ENCODE measurements around the gene NLN. TPM values are rescaled to one million over a fixed set of nuclear protein-coding genes. Genes with fewer than 3 reads are reported as not detected.

The NLN gene
- total RNA-seq, 6 donors from 2014 or later, result 4.2 to 20.8 (median 13.1) TPM

DNA sequence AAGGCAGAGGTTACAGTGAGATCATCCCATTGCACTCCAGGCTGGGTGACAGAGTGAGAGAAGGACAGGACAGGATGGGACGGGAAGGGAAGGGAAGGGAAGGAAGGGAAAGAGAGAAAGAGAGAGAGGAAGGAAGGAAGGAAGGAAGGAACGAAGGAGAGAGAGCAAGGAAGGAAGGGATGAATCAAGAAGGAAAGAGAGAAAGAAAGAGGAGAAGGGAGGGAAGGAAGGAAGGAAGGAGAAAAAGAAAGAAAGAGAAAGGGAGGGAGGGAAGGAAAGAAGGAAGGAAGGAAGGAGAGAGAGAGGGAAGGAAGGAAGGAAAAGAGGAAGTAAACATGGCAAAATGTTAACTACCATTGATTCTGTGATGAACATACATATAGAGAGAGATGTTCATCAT, 28.9 kb upstream of the NLN start:
- Histone ChIP-seq H3K27me3 (no peaks in the 10 kb centered on the region), H3K4me3 (no peak overlapping the region), H3K36me3 (peaks cover 0 to 21% (median 2%) of the 10 kb centered on the region in 4 donors), H3K9me3 (no peaks in the 10 kb centered on the region), H3K4me1 (no peaks in the 10 kb centered on the region), H3K27ac (no peak overlapping the region)
- DNase-seq, result no peak
- ATAC-seq (ENCODE audit: low FRiP score in 2 of 2), result no peak
- TF ChIP-seq POLR2AphosphoS5 (IDR thresholded peaks at IDR 0.05) (no peak), EP300 (IDR thresholded peaks at IDR 0.05) (no peak)
- TF ChIP-seq, protein P1, sequence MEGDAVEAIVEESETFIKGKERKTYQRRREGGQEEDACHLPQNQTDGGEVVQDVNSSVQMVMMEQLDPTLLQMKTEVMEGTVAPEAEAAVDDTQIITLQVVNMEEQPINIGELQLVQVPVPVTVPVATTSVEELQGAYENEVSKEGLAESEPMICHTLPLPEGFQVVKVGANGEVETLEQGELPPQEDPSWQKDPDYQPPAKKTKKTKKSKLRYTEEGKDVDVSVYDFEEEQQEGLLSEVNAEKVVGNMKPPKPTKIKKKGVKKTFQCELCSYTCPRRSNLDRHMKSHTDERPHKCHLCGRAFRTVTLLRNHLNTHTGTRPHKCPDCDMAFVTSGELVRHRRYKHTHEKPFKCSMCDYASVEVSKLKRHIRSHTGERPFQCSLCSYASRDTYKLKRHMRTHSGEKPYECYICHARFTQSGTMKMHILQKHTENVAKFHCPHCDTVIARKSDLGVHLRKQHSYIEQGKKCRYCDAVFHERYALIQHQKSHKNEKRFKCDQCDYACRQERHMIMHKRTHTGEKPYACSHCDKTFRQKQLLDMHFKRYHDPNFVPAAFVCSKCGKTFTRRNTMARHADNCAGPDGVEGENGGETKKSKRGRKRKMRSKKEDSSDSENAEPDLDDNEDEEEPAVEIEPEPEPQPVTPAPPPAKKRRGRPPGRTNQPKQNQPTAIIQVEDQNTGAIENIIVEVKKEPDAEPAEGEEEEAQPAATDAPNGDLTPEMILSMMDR (IDR thresholded peaks at IDR 0.05), result no peak
- WGBS, 2 donors, result 91 to 92% methylated on average over 2 of the region's 2 CpGs

DNA sequence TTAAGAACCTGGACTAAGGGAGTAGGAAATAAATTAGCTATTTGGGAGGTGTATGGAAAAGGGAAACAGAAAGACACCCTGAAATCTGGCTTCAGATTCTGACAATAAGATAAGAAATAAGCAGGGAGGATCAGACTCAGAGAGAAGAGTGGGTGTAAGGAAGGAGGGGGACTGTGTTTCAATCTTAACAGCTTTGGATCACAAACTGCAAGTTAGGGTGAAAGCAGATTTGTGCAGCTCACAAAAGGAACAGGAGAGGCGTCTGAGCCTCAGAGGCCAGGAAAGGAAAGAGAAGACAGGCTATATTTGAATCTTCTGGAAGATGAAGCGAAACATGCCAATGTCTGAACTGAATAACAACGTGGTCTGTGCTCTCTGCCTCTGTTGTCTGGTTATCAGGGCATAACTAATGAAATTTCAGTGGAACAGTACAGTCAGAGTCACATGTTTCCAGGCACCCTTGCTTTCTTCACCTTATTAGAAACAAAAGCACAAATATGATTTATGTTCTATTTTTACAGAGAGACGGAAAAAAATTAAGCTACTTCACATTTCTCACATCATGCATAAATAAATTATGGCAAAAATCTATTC, 26.7 kb upstream of the NLN start:
- no peaks in the 10 kb centered on the region for H3K9me3 ChIP-seq
- no peak overlapping the region for H3K4me3 ChIP-seq
- ATAC-seq (ENCODE audit: low FRiP score in 2 of 2), result no peak
- DNase-seq, result no peak
- peaks cover 0 to 28% (median 2%) of the 10 kb centered on the region in 4 donors for H3K36me3 ChIP-seq
- 90 to 91% methylated on average over 4 of the region's 4 CpGs for WGBS, 2 donors
- no peak for TF ChIP-seq POLR2AphosphoS5 (IDR thresholded peaks at IDR 0.05)
- no peak for TF ChIP-seq POLR2A (IDR thresholded peaks at IDR 0.05)
- TF ChIP-seq EP300 (IDR thresholded peaks at IDR 0.05), result no peak
- TF ChIP-seq, protein P1 (IDR thresholded peaks at IDR 0.05), result no peak
- H3K27me3 ChIP-seq, result no peaks in the 10 kb centered on the region
- H3K4me1 ChIP-seq, result no peaks in the 10 kb centered on the region
- H3K27ac ChIP-seq, result no peak overlapping the region

- no peak overlapping the region for H3K4me3 ChIP-seq
- WGBS, 2 donors, result 93 to 97% methylated on average over 4 of the region's 4 CpGs
- no peak for TF ChIP-seq POLR2A (IDR thresholded peaks at IDR 0.05)
- TF ChIP-seq POLR2AphosphoS5 (IDR thresholded peaks at IDR 0.05), result no peak
- TF ChIP-seq EP300 (IDR thresholded peaks at IDR 0.05), result no peak
- TF ChIP-seq, protein P1 (IDR thresholded peaks at IDR 0.05), result no peak
- DNase-seq (no peak), ATAC-seq (ENCODE audit: low FRiP score in 2 of 2) (no peak)
- H3K4me1 ChIP-seq, result no peaks in the 10 kb centered on the region
- H3K36me3 ChIP-seq, result peaks cover 0 to 22% (median 2%) of the 10 kb centered on the region in 4 donors
- no peak overlapping the region for H3K27ac ChIP-seq
- H3K27me3 ChIP-seq, result no peaks in the 10 kb centered on the region
- H3K9me3 ChIP-seq, result no peaks in the 10 kb centered on the region
Observed at GRCh38 chr5:65695896-65696295, 26.1 kb upstream of the NLN start.

DNA sequence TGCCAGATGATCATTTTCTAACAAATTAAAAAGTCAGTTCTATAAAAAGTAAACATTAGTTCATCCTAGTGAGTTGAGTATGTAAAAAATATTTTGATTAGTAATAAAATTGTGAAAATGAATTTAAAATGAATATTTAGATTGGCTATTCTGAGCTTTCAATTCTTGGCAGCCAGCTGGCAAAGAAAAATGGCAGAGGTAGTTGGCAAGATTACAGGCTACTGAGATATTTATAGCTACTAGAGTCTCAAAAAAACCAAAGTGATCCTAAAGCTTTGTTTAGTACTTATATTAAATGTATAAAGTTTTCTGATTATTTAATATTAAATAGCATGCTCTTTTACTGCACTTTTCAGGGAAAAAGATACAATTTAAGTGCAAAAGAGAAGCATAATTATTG, 25.1 kb upstream of the NLN start:
- no peak overlapping the region for H3K27ac ChIP-seq
- H3K4me1 ChIP-seq, result no peaks in the 10 kb centered on the region
- no peak overlapping the region for H3K4me3 ChIP-seq
- TF ChIP-seq EP300 (IDR thresholded peaks at IDR 0.05), result no peak
- no peak for TF ChIP-seq POLR2AphosphoS5 (IDR thresholded peaks at IDR 0.05)
- no peak for TF ChIP-seq POLR2A (IDR thresholded peaks at IDR 0.05)
- TF ChIP-seq, protein P1 (IDR thresholded peaks at IDR 0.05), result no peak
- H3K9me3 ChIP-seq, result no peaks in the 10 kb centered on the region
- no peak for ATAC-seq (ENCODE audit: low FRiP score in 2 of 2)
- H3K36me3 ChIP-seq, result peaks cover 0 to 18% (median 2%) of the 10 kb centered on the region in 4 donors
- H3K27me3 ChIP-seq, result no peaks in the 10 kb centered on the region
- no peak for DNase-seq

DNA sequence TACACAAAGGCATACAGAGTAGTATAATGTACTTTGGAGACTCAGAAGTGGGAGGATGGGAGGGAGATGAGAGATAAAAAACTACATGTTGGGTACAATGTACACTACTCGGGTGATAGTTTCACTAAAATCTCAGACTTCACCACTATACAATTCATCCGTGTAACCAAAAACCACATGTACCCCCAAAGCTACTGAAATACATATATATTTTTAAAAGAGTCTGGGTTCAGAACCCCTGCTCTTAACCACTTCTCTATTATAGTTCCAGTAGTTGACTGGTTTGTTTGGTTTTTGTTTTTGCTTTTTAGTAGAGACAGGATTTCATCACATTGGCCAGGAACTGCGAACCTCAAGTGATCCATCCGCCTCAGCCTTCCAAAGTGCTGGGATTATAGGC, 22.7 kb upstream of the NLN start:
- DNase-seq (no peak), ATAC-seq (ENCODE audit: low FRiP score in 2 of 2) (no peak)
- WGBS, 2 donors, result 86 to 88% methylated on average over 4 of the region's 4 CpGs
- H3K36me3 ChIP-seq, result peaks cover 0 to 36% (median 7%) of the 10 kb centered on the region in 4 donors
- no peaks in the 10 kb centered on the region for H3K9me3 ChIP-seq
- TF ChIP-seq EP300 (IDR thresholded peaks at IDR 0.05) (no peak), POLR2AphosphoS5 (IDR thresholded peaks at IDR 0.05) (no peak), POLR2A (IDR thresholded peaks at IDR 0.05) (no peak)
- TF ChIP-seq, protein P1 (IDR thresholded peaks at IDR 0.05), result no peak
- H3K4me1 ChIP-seq, result no peaks in the 10 kb centered on the region
- H3K27me3 ChIP-seq, result no peaks in the 10 kb centered on the region
- H3K27ac ChIP-seq, result no peak overlapping the region
- no peak overlapping the region for H3K4me3 ChIP-seq
